ENCODE results near the gene KLHL42. TPM values are rescaled to one million over a fixed set of nuclear protein-coding genes. Genes with fewer than 3 reads are reported as not detected.

Gene KLHL42
- total and polyA plus RNA-seq, 2 donors from 2014 or later, result 6.6 to 21.2 TPM

GRCh38 chr12:27802936-27803335 lies 22.9 kb downstream of the KLHL42 start:
- Histone ChIP-seq H3K9me3 (ENCODE audit: control insufficient read depth in 2 of 3, insufficient read depth in 1 of 3, low read length in 3 of 3) (no peaks in the 10 kb centered on the region), H3K27ac (ENCODE audit: low read depth in 2 of 2, low read length in 2 of 2) (no peak overlapping the region), H3K4me3 (ENCODE audit: low read length in 3 of 3) (no peak overlapping the region), H3K36me3 (ENCODE audit: control insufficient read depth in 2 of 3, insufficient read depth in 3 of 3, low read length in 3 of 3) (peaks cover 0 to 8% (median 2%) of the 10 kb centered on the region in 3 donors), H3K9ac (ENCODE audit: low read length in 3 of 3) (no peak overlapping the region), H3K27me3 (ENCODE audit: control insufficient read depth, insufficient read depth, low read length) (no peaks in the 10 kb centered on the region), H3K4me1 (ENCODE audit: control insufficient read depth in 2 of 3, insufficient read depth in 2 of 3, low read depth in 1 of 3, low read length in 3 of 3) (no peaks in the 10 kb centered on the region)
- FAIRE-seq, result no peak
- intact Hi-C loops (cut with DNase I), result no loop called here
- no peak for DNase-seq
- TF ChIP-seq CTCF (IDR thresholded peaks at IDR 0.05; ENCODE audit: borderline replicate concordance, extremely low read depth, insufficient read depth), result no peak

- no peaks in the 10 kb centered on the region for H3K27me3 ChIP-seq (ENCODE audit: control insufficient read depth, insufficient read depth, low read length)
- intact Hi-C loops (cut with DNase I), result no loop called here
- peaks cover 0 to 2% (median 0%) of the 10 kb centered on the region in 3 donors for H3K36me3 ChIP-seq (ENCODE audit: control insufficient read depth in 2 of 3, insufficient read depth in 3 of 3, low read length in 3 of 3)
- no peak for DNase-seq
- FAIRE-seq, result no peak
- no peak for TF ChIP-seq CTCF (IDR thresholded peaks at IDR 0.05; ENCODE audit: borderline replicate concordance, extremely low read depth, insufficient read depth)
- no peak overlapping the region for H3K4me3 ChIP-seq (ENCODE audit: low read length in 3 of 3)
- H3K9me3 ChIP-seq (ENCODE audit: control insufficient read depth in 2 of 3, insufficient read depth in 1 of 3, low read length in 3 of 3), result no peaks in the 10 kb centered on the region
- H3K9ac ChIP-seq (ENCODE audit: low read length in 3 of 3), result no peak overlapping the region
- H3K27ac ChIP-seq (ENCODE audit: low read depth in 2 of 2, low read length in 2 of 2), result no peak overlapping the region
- H3K4me1 ChIP-seq (ENCODE audit: control insufficient read depth in 2 of 3, insufficient read depth in 2 of 3, low read depth in 1 of 3, low read length in 3 of 3), result no peaks in the 10 kb centered on the region
These were observed 25.2 kb downstream of the KLHL42 start for GRCh38 chr12:27805238-27805637.

GRCh38 chr12:27806259-27806658 lies 26.2 kb downstream of the KLHL42 start:
- Histone ChIP-seq H3K36me3 (ENCODE audit: control insufficient read depth in 2 of 3, insufficient read depth in 3 of 3, low read length in 3 of 3) (peaks cover 0 to 1% (median 0%) of the 10 kb centered on the region in 3 donors), H3K4me1 (ENCODE audit: control insufficient read depth in 2 of 3, insufficient read depth in 2 of 3, low read depth in 1 of 3, low read length in 3 of 3) (no peaks in the 10 kb centered on the region), H3K27me3 (ENCODE audit: control insufficient read depth, insufficient read depth, low read length) (no peaks in the 10 kb centered on the region), H3K9me3 (ENCODE audit: control insufficient read depth in 2 of 3, insufficient read depth in 1 of 3, low read length in 3 of 3) (no peaks in the 10 kb centered on the region), H3K4me3 (ENCODE audit: low read length in 3 of 3) (no peak overlapping the region), H3K9ac (ENCODE audit: low read length in 3 of 3) (no peak overlapping the region), H3K27ac (ENCODE audit: low read depth in 2 of 2, low read length in 2 of 2) (no peak overlapping the region)
- FAIRE-seq (no peak), DNase-seq (no peak)
- no peak for TF ChIP-seq CTCF (IDR thresholded peaks at IDR 0.05; ENCODE audit: borderline replicate concordance, extremely low read depth, insufficient read depth)
- intact Hi-C loops (cut with DNase I), result no loop called here

- intact Hi-C loops (cut with DNase I), result no loop called here
- no peak for TF ChIP-seq CTCF (IDR thresholded peaks at IDR 0.05; ENCODE audit: borderline replicate concordance, extremely low read depth, insufficient read depth)
- no peak overlapping the region for H3K4me3 ChIP-seq (ENCODE audit: low read length in 3 of 3)
These were observed 27.1 kb downstream of the KLHL42 start for GRCh38 chr12:27807063-27807703.

More at GRCh38 chr12:27807063-27807703, 27.1 kb downstream of the KLHL42 start:
- DNase-seq, result no peak
- Histone ChIP-seq H3K9me3 (ENCODE audit: control insufficient read depth in 2 of 3, insufficient read depth in 1 of 3, low read length in 3 of 3) (no peaks in the 10 kb centered on the region), H3K27ac (ENCODE audit: low read depth in 2 of 2, low read length in 2 of 2) (no peak overlapping the region), H3K27me3 (ENCODE audit: control insufficient read depth, insufficient read depth, low read length) (no peaks in the 10 kb centered on the region), H3K36me3 (ENCODE audit: control insufficient read depth in 2 of 3, insufficient read depth in 3 of 3, low read length in 3 of 3) (no peaks in the 10 kb centered on the region), H3K9ac (ENCODE audit: low read length in 3 of 3) (no peak overlapping the region), H3K4me1 (ENCODE audit: control insufficient read depth in 2 of 3, insufficient read depth in 2 of 3, low read depth in 1 of 3, low read length in 3 of 3) (no peaks in the 10 kb centered on the region)
- FAIRE-seq, result no peak
